ENCODE results near the gene TMEM147.

- TF ChIP-seq POLR2AphosphoS5 (IDR thresholded peaks at IDR 0.05; ENCODE audit: low read depth, low read length) (no peak), POLR2A (IDR thresholded peaks at IDR 0.05; ENCODE audit: low read depth, low read length) (no peak), TAF1 (IDR thresholded peaks at IDR 0.05; ENCODE audit: low read depth, low read length) (no peak)
These were observed 37.3 kb upstream of the TMEM147 start for GRCh38 chr19:35508129-35508528.
